NK-92 treated with Interleukin-12 subunit alpha and Interleukin-12 subunit beta, amount 100 ng/mL, for 24 hours (cell line): ENCODE data around the gene TCF4.
A peak's percentile ranks its signal among the peaks of the same experiment; 100 is the strongest.

Experiments
- DNase-seq: peaks from one replicate; lab custom pipeline; 2025; lab: John Stamatoyannopoulos, UW

TCF4 gene

DNA sequence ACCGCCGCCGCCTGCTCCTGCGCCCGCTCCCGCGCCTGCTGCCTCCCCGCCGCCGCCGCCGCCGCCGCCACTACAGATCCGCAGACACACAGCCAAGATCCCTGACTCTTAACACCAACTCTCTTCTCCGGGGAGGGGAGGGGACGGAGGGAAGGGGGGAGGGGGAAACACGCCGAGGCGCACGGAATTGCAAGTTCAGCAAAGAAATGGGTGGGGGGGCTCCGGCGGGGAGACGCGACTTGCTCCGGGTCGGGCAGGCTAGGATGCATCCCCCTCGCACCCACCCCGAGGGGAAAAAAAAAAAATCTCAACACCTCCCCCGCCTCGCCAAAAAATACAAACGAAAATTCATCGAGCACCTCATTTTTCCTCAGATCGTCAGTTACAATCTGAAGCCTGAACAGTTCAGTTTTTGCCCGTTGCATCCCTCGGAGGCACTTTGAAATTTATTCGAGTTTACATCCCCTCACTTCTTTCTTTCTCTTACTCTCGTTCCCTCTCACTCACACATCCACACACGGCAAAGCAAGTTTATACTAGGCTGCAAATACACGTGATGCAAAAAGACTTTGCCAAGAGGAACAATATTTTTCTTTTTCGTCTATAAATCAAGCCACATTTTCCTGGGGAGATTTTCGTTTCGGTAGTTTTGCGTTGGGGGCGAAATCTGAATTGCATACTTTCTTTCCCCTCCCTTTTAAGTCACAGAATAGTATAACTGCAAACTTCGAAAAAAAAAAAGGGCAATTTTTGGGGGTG lies at the start of gene TCF4:
TSS of gene TCF4 (minus strand) at position 82 of the 759 bp plus-strand sequence. CDS start 1,076 bp downstream, outside the sequence.
- peak; percentile 46 for DNase-seq

DNA sequence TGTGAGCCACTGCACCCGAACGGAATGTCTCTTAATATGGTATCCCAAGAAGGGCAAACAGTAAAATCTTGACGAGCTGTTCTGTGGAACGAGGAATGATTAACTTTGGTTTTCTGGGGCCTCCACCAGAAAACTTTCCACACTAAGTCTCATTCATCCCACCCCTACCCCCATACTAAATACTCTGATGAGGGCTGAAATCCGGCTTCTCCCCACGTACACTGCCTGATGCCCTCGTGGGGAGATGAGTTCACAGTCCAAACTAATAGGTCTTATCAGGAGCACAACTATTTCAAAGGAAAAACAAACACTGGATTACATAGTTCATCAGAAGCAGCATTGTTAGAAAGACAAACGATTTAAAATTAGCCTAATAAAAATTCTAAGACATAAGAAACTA lies 49.2 kb upstream of the TCF4 start:
- no peak for DNase-seq

DNA sequence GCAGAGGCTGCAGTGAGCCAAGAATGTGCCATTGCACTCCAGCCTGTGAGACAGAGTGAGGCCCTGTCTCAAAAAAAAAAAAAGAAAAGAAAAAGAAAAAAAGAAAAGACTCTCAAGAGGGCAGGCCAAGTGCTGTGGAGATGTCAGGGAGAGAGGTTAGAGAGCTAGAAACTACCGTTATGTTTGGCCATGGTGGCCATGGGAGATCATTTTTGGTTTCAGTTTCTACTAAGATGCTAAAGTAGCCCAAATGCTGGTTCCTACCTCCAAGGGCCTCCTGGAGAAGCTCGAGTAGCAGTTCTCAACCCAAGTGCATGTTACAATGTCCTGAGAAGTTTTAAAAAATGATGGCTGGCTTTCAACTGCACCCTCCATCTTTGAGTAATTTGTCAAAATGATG lies 47.4 kb upstream of the TCF4 start:
- DNase-seq, result no peak

DNA sequence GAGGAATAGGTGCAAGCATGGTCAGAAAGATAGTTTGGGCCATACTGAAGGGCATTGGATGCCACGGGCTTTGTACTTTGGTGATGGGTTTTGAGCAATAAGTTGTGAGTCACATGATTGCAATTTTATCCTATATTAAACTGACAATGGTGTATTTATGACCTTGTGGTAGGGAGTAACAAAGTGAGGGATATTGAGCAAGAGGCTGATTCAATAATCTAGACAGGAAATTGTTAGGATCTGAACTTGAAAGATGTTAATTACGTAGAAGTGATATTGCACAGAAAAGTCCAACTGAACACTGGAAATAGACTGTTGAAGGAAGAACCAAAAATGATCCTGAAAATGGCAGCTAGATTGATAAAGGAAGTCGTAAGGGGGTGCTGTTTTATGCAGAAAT lies 46.6 kb upstream of the TCF4 start:
- DNase-seq, result no peak

DNA sequence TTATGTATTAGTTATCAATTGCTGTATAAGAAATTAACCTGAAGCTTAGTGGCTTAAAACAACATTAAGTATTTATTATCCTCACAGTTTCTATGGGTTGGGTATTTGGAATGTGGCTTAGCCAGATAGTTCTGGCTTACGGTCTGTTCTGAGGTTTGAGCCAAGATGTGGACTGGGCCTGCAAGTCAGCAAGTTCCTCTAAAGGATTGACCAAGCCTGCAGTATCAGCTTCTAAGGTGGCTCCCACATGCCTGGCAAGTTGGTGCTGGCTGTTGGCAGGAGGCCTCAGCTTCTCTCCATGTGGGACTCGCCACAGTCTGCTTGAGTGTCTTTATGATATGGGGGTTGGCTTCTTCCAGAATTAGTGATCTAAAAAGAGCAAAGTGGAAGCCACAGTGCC lies 45.0 kb upstream of the TCF4 start:
- no peak for DNase-seq

DNA sequence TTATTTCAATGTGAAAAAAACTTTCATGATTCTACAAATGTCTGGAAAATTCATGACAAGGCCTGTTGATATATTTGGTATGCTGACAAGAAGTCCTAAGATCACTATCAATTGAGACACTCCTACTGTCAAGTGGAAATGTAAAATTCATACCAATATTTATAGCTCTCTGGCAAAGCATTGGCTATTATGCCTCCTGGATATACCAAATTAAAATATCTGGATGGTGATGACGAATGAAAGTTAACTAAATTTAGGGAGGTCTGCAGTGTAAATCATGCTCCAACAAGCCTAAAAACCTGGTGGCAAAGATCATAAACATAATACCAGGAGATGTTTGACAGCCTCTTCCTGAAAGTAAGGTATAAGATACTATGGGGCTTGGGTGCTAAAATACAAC lies 41.1 kb upstream of the TCF4 start:
- no peak for DNase-seq

DNA sequence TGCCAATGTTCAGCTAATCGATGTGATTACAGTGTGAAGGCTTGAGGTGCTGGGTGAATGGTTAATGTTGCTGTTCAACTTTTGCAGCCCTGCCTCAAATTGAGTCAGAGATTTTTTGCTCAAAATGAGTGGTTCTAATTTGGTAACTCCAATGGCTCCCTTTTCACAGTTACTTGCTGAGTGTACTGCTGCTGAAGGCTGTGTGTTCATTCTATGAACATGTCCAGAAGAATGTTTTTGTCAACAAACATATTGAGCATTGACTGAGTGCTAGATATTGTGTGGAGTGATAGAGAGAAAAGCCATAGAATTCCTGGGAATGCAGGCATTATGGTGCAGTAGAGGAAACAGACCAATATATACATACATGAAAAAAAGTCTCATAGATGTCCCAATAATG lies 39.0 kb upstream of the TCF4 start:
- DNase-seq, result no peak

DNA sequence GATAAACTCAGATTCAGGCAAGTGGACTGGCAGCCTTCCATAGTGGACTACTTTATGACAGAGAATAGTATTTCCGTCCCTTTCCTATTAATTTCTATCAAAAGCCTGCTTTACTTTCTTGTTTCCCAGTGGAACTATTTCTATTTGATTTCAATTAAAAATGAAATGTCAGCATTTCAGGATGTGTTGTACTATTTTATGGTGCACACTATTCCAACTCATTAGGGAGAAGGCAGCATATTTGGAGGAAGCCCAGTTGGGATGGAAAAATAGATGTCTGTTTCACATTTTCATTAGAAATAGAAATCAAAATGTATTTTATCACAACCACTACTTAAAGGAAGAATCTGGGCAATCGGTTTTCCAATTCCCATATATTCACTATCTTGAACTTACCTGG lies 37.9 kb upstream of the TCF4 start:
- DNase-seq, result no peak

DNA sequence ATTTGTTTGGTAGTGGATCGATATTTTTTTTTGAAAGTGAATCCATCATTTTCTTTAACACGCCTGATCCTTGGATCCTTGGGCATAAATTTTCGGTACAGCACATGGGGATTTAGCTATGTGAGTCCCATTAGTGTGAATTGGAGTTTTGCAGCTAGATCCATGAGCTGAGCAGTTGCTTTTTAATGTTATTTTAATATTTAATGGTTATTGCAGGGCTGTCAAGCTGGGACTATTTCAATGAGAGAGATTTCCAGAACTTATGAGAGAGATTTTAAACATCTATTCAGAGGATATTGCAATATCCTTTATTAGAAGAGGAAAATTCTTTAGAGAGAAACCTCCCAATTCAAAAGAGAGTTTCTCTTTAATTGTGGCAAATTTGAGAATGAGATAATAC lies 35.6 kb upstream of the TCF4 start:
- no peak for DNase-seq

DNA sequence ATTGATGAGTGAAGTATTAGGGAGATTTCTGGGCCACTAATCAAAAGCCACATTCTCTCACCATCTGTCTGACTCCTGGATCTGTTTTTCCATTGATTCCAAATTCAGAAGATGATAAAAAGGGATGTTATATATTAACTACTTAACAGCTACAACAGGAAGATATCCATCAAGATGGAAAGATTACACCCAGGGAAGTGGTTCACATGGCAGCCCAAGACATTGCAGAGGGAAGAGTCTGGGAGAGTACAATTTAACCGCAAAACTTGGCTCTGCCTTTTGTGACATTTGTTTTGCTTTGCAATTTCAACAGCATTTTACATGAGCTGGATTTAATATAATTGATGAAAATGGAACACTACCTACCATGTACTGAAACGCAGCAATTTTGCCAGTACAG lies 22.5 kb upstream of the TCF4 start:
- no peak for DNase-seq

DNA sequence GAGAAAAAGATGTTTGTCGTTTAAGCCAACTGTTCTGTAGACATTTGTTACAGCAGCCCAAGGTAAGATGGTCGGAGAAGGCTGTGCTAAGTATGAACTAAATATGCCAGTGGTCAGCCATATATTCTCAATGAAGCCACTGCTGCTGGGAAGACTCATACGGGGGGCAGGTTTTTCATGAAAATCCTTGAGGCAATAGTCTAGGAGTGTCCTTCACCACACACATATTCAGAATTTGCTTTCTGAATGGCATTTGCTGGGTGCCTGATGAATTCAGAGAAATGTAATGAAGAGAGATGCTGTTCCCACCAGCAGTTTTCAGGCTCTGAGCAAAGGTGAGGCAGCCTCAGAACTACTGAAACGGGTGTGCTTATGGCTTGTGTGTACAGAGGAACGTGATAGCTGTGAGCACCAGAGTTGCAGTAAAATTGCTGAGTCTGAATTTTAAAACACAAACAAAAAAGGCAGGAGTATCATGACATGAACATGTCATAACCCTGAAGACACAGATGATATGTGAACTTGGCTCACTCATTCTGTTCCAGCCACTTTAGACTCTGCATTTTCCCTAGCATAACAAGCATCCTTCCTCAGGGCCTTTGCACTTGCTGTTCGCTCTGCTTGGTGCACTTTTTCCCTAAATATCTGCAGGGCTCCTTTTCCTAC lies 21.3 kb upstream of the TCF4 start:
- no peak for DNase-seq

DNA sequence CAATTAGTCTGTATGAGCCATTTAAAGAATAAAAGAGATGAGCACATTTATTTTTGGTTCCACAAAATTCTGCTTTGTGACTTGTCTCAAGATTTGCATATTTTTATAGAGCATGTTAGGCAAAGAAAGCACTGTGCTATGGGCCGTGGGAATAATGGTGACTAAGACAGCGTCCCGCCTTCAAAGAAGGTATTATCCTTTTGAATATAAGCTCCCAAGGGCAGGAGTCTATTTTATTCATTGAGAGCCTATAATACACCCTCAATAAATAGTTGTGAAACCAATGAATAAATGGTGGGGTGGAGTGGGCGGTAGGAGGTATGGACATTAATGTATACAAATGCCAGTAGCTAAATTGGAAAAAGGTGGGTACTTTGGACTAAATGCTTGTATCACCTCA lies 20.5 kb upstream of the TCF4 start:
- DNase-seq, result no peak

DNA sequence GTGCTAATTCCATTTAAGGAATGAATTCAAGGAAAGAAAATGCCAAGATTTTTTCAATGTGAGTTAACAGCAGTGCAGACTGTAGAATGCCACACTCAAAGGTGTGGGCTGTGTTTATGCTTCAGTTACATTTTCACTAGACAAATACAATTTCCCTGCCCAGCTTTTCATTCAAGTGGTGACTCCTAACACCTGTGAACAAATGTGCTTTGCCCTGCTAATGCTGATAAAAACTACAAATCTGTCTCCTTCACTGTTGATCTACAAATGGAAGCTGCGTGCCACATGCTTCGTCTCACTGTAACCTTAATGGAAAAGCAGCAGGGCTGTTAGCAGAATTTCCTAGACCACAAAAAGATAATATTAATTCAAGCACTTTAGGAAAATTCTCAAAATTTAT lies 19.8 kb upstream of the TCF4 start:
- DNase-seq, result no peak

DNA sequence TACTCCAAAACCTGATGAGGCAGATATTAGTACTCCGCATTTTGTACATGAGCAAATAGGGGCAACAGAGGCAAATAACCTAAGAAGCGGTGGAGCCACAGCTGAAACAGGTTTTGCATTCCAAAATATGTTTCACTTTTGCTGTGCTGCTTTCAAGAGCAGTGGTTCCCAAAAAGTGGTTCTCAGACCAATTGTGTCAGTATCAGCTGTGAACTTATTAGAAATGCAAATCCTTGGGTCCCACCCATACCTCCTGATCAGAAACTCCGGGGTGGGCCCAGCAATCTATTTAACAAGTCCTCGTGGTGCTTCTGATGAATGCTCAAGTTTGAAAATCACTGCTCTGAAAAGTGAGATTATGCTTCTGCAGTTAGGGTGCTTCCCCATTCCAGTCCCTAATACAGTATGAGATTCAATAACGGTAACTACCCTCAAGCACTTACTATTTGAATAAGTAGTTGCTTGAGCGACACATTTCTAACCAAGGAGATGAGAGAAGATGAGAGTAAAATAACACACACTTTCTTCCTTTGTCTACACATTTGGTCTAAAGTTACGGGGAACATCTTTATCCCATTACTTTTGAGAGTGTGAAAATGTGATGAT lies 17.8 kb upstream of the TCF4 start:
- DNase-seq, result no peak

DNA sequence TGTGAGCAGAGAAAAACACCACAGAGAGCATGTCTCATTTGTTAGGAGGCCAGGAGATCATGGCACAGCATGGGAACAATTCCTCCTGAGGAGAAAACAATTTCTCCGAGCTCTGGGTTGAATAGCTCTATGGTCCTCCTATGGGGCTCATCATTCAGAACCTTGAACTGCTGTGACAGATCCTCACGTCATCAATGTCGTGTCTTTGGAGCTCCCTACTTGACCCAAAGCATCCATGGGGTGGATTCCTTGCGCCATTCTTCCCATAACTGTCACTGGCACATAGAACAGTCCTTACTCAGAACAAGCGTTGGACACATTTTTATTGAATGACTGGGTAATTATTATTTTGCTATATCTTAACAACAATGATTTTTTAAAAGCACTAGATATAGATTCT lies 15.8 kb upstream of the TCF4 start:
- no peak for DNase-seq

DNA sequence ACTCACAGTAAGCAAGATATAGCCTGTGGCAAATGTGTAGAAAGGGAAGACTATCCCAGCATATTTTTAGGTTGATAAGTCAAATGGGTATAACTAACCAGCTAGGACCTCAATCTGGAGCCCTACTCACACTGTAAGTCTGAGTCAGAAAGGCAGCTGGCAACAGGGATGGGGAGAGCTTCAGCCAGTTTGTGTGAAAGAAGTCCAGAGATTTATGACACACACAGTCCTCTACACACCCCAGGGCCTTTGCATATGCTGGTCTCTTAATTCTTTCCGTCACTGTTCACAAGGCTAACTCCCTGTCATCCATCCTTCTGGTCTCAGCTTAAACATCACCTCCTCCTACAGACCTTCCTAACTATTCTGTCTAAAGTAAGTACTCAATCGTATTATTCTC lies 5.9 kb upstream of the TCF4 start:
- DNase-seq, result no peak

DNA sequence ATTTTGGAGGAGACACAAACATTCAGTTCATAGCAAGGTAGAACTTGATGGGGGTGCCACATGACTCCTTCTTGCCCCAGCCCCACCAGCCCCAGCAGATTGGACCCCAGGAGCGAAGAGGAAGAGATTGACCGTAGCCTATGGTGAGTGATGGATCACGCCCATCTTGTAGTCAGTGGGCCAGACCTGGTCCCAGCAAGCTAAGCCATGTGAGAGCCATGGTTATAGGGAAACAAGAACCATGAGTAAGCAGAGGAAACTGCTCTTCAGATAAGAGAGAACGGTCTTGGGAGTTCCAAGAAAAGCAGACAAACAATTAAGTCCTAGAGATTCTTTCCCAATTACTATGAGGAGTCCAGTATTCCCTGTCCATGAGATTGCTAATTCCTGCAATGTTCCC lies 4.6 kb upstream of the TCF4 start:
- no peak for DNase-seq

DNA sequence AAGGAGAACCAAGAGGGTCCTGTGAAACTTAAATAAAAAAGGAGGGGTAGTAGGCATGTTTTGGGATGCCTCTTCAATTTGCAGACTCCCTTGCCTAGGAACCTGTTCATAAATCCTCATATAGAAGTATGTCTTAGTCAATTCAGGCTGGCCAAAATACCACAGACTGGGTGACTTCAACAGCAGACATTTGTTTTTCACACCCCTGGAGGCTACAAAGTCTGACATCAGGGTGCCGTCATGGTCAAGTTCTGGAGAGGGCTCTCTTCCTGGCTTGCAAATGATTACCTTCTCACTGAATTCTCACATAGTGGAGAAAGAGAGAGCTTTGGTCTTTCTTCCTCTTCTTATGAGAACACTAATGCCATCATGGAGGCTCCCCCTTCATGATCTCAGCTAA lies 4.1 kb upstream of the TCF4 start:
- no peak for DNase-seq

DNA sequence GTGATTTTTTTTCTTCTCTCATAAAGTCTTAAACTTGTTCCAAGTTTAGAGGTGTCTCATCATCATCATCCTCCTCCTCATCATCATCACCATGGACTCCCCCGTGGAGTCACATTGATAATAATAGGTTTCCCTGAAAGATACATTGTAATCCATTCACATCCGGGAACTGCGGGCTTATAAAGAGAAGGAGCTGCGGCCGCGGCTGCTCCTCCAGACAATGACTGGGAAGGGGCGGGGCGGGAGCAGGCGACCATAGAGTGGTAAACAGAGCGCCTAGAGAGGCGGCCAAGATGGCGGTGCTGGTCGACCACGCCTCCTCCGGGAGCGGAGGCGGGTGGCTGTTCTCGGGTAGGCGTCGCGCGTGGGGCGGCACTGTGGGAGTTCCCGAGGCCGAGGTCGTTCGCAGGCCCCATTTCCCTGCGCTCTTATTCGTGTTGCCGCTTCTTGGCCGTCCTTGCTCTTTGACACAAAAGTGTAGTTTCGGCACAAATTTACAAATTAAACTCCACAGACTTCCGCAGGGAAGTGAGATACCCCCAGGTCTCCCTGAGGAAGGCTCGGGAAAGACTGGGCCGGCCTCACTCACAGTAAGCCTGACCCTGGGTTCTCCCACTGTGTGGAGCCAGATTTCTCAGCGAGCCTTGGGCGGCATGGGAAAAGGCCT lies 1.8 kb upstream of the TCF4 start:
- DNase-seq, result peak; percentile 79

DNA sequence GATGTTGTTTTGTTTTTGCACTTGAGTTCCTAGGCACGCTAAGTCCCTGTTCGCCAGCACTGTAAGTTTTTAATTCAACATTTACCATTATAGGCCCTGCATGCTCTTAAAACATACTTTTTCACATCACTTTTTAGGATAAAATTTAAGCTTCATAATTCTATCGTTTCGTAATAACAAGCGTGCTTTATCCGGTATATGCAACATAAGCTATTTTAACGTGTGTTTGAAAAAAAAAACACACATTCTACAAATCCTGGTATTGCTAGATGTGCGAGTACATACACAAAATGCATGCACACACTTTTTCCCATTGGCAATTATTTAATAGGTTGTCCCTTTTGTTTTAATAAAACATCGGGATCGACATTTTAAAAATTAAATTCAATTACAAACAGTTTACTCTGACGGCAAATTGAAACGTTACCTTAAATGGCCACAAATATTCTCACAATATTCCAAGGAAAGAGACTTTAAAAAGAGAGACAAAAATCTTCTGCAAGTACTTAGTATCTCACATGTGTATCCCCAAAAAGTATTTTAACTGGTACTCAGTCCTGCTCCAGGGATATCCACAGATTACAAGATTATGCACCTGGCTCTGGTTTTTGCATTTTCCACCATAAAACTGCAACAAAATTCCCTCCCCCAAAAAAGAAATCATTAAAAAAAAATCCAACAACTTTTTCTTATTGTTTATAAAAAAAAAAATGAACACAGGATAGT lies 1.0 kb upstream of the TCF4 start:
- no peak for DNase-seq

DNA sequence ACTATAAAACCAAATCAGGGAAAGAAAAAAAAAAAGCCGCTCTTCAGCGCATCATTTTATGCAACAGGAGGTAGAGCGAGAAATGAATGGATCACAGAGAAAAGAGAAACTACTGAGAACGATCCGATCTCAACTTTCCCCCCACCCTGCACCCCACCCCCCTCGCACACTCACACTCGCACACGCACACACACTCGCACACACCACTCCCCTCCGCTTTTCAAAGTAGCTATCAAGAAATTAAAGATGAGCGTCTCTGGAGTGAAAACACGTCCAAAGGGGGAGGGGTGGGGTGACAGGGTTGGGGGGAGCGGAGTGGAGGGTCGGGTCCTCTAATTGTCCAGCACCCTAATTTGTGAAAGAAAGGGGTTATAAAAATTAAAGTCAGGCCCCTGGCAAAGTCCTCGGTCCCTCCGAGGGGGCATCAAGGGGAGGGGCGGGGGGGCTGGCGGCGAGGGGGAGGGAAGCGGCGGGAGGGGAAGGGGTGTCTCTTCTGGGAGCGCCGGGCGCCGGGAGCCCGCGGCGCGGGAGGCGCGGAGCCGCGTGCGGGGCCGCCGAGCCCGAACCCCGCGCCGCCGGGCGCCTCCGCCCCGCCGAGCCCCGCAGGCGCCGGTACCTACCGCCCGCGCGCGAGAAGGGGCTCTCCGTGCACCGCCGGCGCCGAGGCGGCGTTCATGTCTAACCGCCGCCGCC lies 428 bp downstream of the TCF4 start:
- DNase-seq, result peak; percentile 37
